Measurements from ENCODE around the gene GPR108.

GPR108 gene

DNA sequence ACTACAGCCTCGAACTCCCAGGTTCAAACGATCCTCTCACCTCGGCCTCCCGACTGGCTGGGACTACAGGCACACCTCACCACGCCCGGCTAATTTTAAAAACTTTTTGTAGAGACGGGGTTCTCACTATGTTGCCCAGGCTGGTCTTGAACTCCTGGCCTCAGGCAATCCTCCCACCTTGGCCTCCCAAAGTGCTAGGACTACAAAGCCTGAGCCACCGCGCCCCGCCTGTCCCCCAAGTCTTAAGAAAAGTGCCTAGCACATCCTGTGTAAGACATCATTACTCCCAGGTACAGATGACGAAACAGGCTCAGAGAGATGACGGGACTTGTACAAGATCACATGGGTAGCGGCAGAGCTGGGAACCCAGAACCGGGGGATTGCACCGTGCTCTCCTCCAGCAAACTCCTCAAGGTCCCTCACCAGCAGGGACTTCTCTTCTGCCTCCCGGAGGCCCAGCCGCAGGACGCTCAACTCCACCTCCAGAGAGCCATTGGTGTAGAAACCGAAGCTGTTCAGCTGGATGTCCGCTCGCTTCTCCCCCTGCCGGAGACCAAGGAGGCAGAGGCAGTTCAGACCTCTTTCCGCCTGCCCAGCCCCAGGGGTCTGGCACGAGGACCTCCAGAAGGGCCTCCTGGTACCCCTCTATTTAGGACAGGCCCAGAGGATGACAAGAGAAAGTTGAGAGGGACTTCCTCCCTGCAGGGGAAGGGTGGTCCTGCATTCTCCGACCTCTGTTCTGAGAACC is 1.0 kb downstream of the GPR108 start:
- DNase-seq: peak; percentile 79 to 82

- DNase-seq: no peak
Measured at GRCh38 chr19:6735181-6735911, 2.0 kb downstream of the GPR108 start.

- DNase-seq: no peak
Measured at GRCh38 chr19:6734096-6734696, 3.2 kb downstream of the GPR108 start.

- DNase-seq: peak in 1 of 2 donors; percentile 18
Measured at GRCh38 chr19:6733338-6734095, 3.9 kb downstream of the GPR108 start.

GRCh38 chr19:6732803-6733337 is 4.5 kb downstream of the GPR108 start:
- no peak for DNase-seq

DNA sequence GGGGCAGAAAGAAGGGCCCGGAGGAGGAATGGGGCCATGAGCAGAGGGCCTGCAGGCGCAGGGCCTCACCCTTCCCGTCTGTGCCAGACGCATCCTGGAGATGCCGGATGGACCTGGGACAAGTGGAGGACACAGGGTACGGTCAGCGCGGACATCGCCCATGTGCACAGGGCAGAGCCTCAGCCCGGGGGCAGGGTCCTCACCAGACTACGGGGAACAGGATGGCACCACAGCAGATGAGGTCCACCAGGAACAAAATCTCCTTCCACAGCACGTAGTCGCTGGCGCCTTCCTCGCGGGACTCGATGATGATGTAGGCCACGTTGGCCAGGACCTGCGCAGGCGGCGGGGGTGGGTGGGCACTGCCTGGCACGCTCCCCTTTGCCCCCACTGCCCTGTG is 5.6 kb downstream of the GPR108 start:
- DNase-seq: no peak

- DNase-seq: no peak
Measured at GRCh38 chr19:6730941-6731670, 6.3 kb downstream of the GPR108 start.

- peak; percentile 21 to 48 for DNase-seq
Measured at GRCh38 chr19:6730153-6730804, 7.1 kb downstream of the GPR108 start.

DNA sequence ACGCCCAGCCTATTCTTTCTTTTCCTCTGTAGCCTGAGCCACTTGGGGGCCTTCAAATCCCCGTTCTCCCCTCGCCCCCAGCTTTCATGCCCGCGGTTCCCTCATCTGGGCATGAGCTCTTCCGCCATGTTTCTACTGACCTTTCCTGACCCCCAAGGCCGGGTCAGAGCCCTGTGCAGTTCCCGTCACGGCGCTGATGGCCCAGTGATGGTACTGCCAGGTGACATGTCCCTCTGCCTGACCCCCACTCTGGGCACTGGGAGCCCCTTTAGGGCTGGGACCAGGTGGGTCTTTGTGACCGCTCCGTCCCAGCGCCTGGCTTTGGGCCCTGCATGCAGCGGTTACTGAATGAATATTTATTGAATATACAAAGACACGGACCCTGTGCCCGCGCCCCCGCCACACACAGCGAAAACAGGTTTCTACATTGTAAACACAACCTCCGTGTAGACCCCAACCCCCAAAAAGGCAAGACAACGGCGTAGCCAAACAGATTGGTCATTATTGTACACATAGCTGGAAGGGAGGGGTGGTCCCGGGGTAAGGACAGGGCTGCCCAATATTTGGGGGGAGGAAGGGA is 7.7 kb downstream of the GPR108 start:
- no peak for DNase-seq

DNA sequence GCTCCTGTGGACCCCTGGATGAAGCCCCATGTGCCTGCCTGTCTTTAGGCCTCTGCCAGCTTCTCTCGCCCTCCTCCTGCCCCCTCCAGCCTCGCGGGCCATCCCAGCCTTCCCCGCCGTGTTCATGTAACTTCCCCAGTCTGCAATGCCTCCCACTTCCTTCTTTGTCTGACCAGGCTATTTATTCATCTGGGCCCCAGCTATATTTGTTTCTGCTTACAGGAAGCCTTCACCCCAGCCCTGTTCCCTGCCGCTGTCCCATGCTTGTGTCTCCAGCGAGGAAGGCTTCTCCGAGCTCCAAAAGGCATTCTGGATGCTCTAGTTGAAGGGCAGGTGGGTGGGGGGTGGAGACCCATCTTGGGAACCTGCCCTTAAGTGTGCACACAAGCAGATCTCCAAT is 9.0 kb downstream of the GPR108 start:
- peak in 1 of 2 donors; percentile 44 for DNase-seq

DNA sequence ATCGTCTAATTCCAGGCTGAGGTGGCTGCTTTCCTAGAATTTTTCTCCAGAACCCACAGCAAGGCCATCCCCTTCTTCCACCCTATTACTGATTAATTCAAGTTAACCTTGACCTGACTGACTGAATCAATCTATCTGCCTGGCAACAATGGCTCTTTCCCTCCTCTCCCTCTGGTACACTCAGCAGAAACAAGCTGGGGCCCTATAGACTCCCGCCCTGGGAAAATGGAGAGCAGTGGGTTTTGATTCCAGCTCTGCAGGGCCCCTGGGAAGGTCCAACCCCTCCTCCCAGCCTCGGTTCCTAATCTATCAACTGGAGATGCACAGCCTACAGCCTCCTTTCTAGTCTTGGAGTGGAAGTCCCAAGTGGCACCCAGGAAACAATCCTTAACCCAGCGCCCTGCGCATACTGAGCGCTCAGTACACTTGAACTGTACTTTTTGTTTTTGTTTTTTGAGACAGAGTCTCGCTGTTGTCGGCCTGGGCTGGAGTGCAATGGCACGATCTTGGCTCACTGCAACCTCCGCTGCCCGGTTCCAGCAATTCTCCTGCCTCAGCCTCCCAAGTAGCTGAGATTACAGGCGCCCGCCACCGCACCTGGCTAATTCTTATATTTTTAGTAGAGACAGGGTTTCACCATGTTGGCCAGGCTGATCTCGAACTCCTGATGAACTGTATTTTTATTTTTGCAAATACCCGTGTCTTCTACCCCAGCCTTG is 11.7 kb downstream of the GPR108 start:
- DNase-seq: no peak

DNA sequence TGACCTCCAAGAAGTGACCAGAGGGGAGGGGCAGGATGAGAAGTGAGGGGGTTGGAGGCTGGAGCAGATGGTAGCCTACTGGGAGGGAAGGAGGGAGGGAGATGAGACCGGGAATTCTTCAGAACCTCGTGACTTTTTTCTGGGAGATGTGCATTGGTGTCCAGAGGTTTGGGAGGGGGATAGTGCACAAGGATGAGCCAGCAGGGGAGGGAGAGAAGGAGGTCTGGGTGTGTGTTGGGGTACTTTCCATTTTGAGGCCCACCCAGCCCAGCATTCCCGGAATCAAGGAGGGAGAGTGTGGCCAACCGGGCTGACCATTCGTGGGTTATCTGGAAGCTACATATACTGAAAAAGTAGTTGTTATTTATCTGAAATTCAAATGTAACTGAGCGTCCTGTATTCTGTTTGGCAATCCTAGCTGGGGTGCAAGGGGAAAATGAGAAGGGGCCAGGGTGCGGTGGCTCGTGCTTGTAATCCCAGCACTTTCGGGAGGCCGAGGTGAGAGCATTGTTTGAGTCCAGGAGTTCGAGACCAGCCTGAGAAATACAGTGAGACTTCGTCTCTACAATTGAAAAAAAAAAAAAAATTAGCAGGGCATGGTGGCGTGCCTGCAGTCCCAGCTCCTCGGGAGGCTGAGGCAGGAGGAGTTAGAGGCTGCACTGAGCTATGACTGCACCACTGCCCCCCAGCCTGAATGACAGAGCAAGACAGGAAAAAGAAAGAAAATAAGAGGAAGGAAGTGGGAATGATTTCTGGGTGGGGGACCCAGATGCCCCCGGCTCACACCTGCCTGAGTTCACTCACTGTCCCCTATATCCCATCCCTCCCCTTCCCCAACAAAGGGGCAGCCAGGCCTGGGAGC is 12.5 kb downstream of the GPR108 start:
- no peak for DNase-seq

DNA sequence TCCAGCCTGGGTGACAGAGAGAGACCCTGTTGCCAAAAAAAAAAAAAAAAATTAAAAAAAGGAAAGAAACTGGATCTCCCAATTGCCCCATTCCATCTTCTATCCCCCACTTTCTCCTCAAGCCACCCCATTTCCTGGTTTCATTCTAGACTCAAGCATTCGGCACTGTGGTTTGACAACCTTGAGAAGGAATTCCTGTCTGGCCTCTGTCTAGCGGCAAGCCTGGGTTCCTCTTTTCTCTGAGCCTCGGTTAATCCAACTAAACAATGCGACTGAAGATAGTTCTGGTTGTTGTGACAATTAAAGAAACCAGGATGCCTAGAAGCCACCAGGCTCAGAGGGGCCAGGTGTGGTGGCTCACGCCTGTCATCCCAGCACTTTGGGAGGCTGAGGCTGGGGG is 13.6 kb downstream of the GPR108 start:
- DNase-seq: no peak

DNA sequence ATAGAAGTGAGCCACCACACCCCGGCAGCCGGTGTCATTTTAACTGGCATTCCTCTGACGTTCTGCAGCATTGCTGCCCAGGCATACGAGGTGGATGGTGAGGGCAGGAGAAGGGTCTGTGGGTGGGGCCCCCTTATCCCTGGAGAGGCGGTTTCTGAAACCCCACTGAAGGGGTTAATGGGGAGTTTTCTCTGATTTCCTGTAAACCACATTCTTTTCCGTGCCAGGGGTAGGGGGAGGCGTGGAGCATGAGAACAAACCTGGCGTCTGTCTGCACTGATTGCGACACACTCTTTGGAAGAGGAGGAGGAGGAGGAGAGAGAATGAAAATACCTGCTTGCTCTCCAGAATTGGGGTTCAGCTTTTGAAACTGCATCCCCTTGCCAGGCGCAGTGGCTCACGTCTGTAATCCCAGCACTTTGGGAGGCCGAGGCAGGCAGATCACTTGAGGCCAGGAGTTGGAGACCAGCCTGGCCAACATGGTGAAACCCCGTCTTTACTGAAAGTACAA is 14.2 kb downstream of the GPR108 start:
- DNase-seq: no peak

DNA sequence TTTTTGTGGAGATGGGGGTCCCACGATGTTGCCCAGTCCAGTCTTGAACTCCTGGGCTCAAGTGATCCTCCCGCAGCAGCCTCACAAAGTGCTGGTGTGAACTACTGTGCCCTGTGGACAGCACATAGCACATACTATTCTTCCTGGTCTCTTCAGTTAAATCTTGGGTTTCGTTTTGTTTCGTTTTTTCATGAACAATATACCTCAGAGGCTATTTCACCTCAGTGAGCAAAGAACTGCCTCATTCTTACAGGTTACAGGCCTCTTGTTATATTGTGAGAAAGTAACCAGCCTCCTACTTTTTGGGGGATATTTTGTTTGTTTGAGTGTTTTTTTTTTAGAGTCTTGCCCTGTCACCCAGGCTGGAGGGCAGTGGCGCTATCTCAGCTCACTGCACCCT is 15.6 kb downstream of the GPR108 start:
- no peak for DNase-seq

DNA sequence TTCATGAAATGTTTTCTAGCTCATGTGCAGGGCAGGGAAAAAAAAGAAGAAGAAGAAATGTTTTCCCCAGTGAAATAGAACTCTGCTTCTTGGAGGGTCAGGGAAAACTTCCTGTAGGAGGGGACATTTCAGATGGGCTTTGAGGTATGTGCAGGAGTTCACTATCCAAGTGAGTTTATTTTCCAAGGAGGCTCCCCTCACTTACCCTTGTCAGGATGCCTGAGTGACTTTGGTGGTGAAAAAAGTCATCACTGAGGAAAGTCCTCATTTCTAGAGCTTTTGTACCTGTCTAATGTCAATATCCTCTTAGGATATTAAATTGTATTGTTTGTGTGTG is 16.3 kb downstream of the GPR108 start:
- no peak for DNase-seq

GRCh38 chr19:6720369-6721137 is 16.8 kb downstream of the GPR108 start, which contains the start of gene C3:
Gene C3, minus strand, starts transcription at chr19:6720650. Its CDS starts 61 bp downstream, at chr19:6720589.
- peak in 1 of 2 donors; percentile 58 for DNase-seq

DNA sequence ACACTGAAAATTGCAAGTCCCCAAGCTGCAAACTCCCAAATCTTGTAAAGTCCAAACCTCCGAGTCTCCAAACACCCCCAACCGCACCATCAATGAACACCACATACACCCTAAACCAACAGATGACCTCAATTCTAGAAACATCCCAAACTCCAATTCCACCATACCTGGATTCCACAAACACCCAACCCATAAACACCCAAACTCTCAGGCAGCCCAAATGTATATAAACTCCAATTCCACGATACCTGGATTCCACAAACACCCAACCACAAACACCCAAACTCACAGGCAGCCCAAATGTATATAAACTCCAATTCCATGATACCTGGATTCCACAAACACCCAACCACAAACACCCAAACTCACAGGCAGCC is 17.4 kb downstream of the GPR108 start:
- DNase-seq: no peak

- DNase-seq: no peak
Measured at GRCh38 chr19:6719540-6719861, 17.9 kb downstream of the GPR108 start.
